AG04450 (cell line): Measurements from ENCODE around the gene MAN1B1. TPM values are rescaled to one million over a fixed set of nuclear protein-coding genes. Genes with fewer than 3 reads are reported as not detected.
A peak's percentile ranks its signal among the peaks of the same experiment; 100 is the strongest.

Experiments used
- CTCF ChIA-PET: fragments of 300-600, 350-600 bp; formaldehyde crosslinking; extraction: SDS; loops from one replicate; lab custom pipeline; 2022; ENCODE audit warnings: antibody characterized with exemption, inconsistent platforms; lab: Charles Lee
- POLR2A ChIA-PET: fragments of 350-600 bp; formaldehyde crosslinking; extraction: SDS; loops from one replicate; lab custom pipeline; 2021; ENCODE audit warnings: antibody characterized with exemption, inconsistent platforms; lab: Yijun Ruan, JAX
- DNase-seq: peaks from one replicate; pipeline ENCODE4 v3.0.0-alpha.2; 2011; ENCODE audit warnings: low read depth, low spot score
- H3K27ac ChIP-seq: one replicate; pipeline ENCODE4 v1.5.1; 2012; ENCODE audit warnings: low read depth, low read length, control low read depth
- H3K27me3 ChIP-seq: one replicate; pipeline ENCODE4 v1.6.0; 2012; ENCODE audit warnings: low read length; ENCODE audit not compliant: control insufficient read depth, insufficient read depth
- H3K4me3 ChIP-seq: 2 replicates; pipeline ENCODE4 v1.5.1; 2011; ENCODE audit warnings: mild to moderate bottlenecking, low read depth, low read length, control low read depth
- H3K9me3 ChIP-seq: 2 replicates; pipeline ENCODE4 v1.5.1; 2012; ENCODE audit warnings: low read length; ENCODE audit not compliant: control insufficient read depth, insufficient read depth
- polyA plus RNA-seq: library from polyadenylated mRNA; depleted of rRNA; stranded (reverse); fragments of >200 nt; gene quantifications from 2 replicates; pipeline ENCODE4 v1.2.3, GENCODE V29; 2011
- TF ChIP-seq, protein P1 (sequence below): IDR thresholded peaks from 2 replicates; pipeline ENCODE4 v1.5.1; 2011; ENCODE audit warnings: low read depth, low read length, control low read depth, inconsistent platforms

MAN1B1 gene
- polyA plus RNA-seq, 1 experiment = 40.8 TPM

DNA sequence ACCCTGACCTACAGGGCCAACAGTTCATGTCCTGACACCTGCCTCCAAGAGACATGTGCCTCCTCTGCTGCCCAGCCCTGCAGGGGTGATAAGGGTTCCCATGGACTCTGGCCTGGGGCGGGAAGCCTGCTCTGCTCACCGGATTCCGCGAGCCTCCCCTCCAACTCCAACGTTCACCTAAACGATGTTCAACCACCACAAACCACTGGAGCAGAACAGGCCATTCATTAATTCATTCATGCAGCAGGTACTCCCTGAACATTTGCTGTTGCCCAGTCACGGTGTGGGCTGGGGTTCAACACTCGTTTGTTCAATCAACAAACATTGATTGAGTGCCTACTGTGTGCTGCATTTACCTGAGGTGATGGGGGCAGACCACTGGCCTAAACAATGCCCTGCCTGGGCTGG, 12.8 kb upstream of the MAN1B1 start:
- Histone ChIP-seq H3K9me3 (no peaks in the 10 kb centered on the region; the same call in 1 of the 2 replicates), H3K27me3 (no peaks in the 10 kb centered on the region), H3K27ac (no peak overlapping the region), H3K4me3 (no peak overlapping the region)
- CTCF ChIA-PET = no interaction called here
- DNase-seq = no peak
- POLR2A ChIA-PET = no interaction called here
- TF ChIP-seq, protein P1, sequence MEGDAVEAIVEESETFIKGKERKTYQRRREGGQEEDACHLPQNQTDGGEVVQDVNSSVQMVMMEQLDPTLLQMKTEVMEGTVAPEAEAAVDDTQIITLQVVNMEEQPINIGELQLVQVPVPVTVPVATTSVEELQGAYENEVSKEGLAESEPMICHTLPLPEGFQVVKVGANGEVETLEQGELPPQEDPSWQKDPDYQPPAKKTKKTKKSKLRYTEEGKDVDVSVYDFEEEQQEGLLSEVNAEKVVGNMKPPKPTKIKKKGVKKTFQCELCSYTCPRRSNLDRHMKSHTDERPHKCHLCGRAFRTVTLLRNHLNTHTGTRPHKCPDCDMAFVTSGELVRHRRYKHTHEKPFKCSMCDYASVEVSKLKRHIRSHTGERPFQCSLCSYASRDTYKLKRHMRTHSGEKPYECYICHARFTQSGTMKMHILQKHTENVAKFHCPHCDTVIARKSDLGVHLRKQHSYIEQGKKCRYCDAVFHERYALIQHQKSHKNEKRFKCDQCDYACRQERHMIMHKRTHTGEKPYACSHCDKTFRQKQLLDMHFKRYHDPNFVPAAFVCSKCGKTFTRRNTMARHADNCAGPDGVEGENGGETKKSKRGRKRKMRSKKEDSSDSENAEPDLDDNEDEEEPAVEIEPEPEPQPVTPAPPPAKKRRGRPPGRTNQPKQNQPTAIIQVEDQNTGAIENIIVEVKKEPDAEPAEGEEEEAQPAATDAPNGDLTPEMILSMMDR = no peak

GRCh38 chr9:137074657-137075274, 12.0 kb upstream of the MAN1B1 start:
- TF ChIP-seq, protein P1 = no peak
- ChIA-PET CTCF (interaction anchor here (1.1 kb wide), 1 partner anchor 11 kb away, joined by 4 read pairs; no protein-coding TSS in a partner anchor), POLR2A (no interaction called here)
- H3K9me3 ChIP-seq = no peaks in the 10 kb centered on the region; the same call in 1 of the 2 replicates
- DNase-seq = no peak
- no peak overlapping the region for H3K27ac ChIP-seq
- H3K4me3 ChIP-seq = no peak overlapping the region
- no peaks in the 10 kb centered on the region for H3K27me3 ChIP-seq

DNA sequence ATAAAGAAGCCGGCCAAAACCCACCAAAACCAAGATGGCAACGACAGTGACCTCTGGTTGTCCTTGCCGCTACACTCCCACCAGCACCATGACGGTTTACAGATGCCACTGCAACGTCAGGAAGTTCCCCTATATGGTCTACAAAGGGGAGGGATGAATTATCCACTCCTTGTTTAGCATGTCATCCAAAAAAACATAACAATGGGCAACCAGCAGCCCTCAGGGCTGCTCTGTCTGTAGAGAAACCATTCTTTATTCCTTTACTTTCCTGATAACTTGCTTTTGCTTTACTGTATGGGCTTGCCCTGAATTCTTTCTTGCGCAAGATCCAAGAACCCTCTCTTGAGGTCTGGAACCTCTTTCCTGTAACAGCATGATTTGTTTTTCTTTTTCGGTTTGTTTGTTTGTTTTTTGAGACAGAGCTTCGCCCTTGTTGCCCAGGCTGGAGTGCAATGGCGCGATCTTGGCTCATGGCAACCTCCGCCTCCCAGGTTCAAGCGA, 11.5 kb upstream of the MAN1B1 start:
- ChIA-PET POLR2A (interaction anchor here (0.6 kb wide), 1 partner anchor 64 kb away, joined by 3 read pairs; no protein-coding TSS in a partner anchor), CTCF (interaction anchor here (1.1 kb wide), 1 partner anchor 11 kb away, joined by 4 read pairs; no protein-coding TSS in a partner anchor)
- H3K4me3 ChIP-seq = no peak overlapping the region
- no peak for DNase-seq
- no peaks in the 10 kb centered on the region; the same call in 1 of the 2 replicates for H3K9me3 ChIP-seq
- TF ChIP-seq, protein P1 = no peak
- H3K27ac ChIP-seq = no peak overlapping the region
- no peaks in the 10 kb centered on the region for H3K27me3 ChIP-seq

DNA sequence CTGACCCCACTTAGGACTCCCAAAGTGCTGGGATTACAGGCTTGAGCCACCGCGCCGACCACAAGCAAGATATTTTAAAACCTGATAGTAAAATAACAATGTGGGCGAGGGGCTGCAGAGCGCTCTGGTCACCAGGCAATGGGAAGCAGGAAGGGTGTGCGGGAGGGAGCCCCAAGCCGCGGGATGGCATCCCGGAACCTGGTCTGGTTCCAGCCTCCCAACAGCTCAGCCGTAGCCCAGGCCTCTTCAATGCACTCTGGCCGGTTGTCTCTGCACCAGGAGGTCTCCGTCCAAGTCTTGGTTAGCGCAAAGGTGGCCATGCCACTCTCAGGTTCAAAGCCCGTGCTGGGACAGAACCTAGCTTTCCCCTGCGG, 10.2 kb upstream of the MAN1B1 start:
- Histone ChIP-seq H3K27me3 (no peaks in the 10 kb centered on the region), H3K9me3 (no peaks in the 10 kb centered on the region; the same call in 1 of the 2 replicates), H3K4me3 (peak overlapping the region; percentile 51; the same call in 1 of the 2 replicates), H3K27ac (no peak overlapping the region)
- CTCF ChIA-PET = interaction anchor here (1.0 kb wide), 1 partner anchor 9 kb away, joined by 3 read pairs; no protein-coding TSS in a partner anchor
- TF ChIP-seq, protein P1 = no peak
- DNase-seq = no peak
- POLR2A ChIA-PET = interaction anchor here (0.8 kb wide), 1 partner anchor 10 kb away, joined by 3 read pairs; the partner anchor contains the start of gene MAN1B1
